A673 (cell line): ENCODE measurements around the gene LYPD3.

Experiments
- CTCF ChIP-seq: fragments of 300-800, 200-600 bp; sonication (generic); conservative IDR thresholded peaks from 2 replicates; pipeline ENCODE4 v1.5.1; 2017; ENCODE audit warnings: low read depth, mild to moderate bottlenecking, antibody characterized with exemption, low read length, moderate library complexity, mixed read lengths
- EZH2 ChIP-seq: fragments of 200-600 bp; sonication (generic); IDR thresholded peaks from 2 replicates; pipeline ENCODE4 v1.6.1; 2017; ENCODE audit warnings: borderline replicate concordance, low read depth, mild to moderate bottlenecking, mixed read lengths, antibody characterized with exemption, low read length; ENCODE audit not compliant: poor library complexity, severe bottlenecking

DNA sequence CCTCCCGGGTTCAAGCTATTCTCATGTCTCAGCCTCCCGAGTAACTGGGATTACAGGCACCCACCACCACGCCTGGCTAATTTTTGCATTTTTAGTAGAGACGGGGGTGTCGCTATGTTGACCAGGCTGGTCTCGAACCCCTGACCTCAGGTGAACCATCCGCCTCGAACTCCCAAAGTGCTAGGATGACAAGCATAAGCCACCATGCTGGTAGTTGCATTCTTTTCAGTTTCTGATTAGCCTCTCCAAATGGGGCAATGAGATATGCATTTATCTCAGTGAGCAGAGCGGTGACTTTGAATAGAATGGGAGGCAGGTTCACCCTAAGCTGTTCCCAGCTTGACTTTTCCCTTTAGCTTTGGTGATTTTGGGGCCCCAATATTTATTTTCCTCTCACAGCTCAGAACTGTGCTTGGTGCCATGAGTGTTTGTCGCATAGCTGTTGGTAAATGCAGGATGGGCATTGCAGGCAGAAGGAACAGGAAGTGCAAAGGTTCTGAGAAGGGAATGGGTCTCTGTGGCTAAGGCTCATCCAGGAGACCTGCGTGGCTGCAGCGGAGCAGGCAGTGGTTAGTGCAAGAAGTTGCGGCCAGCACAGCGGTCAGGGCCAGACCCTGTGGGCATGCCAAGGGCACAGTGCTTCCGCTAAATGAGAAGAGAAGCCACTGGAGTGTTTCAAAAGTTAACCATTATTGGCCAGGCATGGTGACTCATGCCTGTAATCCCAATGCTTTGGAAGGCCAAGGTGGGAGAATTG is 20.7 kb downstream of the LYPD3 start:
- TF ChIP-seq CTCF (no peak), EZH2 (no peak)
